CD4-positive, alpha-beta T cell (primary cell): ENCODE data around the gene EMSY. TPM values are rescaled to one million over a fixed set of nuclear protein-coding genes. Genes with fewer than 3 reads are reported as not detected.

ENCODE experiments used
- ATAC-seq: fragments of 200-7000 bp; cut with Tn5 transposase; one replicate; pipeline ENCODE4 v1.10.0; 2022; ENCODE audit warnings: mild to moderate bottlenecking; ENCODE audit not compliant: poor library complexity
- CTCF ChIA-PET: fragments of 350-600 bp; sonication (Branson Sonifier 250); formaldehyde crosslinking; loops from one replicate; lab custom pipeline; 2021; ENCODE audit warnings: antibody characterized with exemption, inconsistent platforms; lab: Charles Lee
- POLR2A ChIA-PET: fragments of 350-600 bp; sonication (Branson Sonifier 250); formaldehyde crosslinking; loops from one replicate; lab custom pipeline; 2021; ENCODE audit warnings: antibody characterized with exemption, inconsistent platforms; lab: Charles Lee
- DNase-seq, 14 experiments: peaks; one replicate each; pipeline ENCODE4 v3.0.0-alpha.2; 2013 to 2020; ENCODE audit warnings: mixed read lengths in 2 of 14
- H3K27ac ChIP-seq, 2 donors: one replicate each; pipeline versions ENCODE4 v1.5.1 to v1.7.0; 2013; ENCODE audit warnings: low read length in 2 of 2, low read depth in 1 of 2, mild to moderate bottlenecking in 1 of 2
- H3K27me3 ChIP-seq, 2 experiments: 1 replicate in 1 of 2; 2 replicates in 1 of 2; pipeline versions ENCODE4 v1.6.1 to v1.7.0; 2013; ENCODE audit warnings: low read length in 2 of 2, control low read depth in 1 of 2, mild to moderate bottlenecking in 1 of 2, moderate library complexity in 1 of 2; ENCODE audit not compliant: insufficient read depth in 2 of 2, control insufficient read depth in 1 of 2
- H3K36me3 ChIP-seq: one replicate; pipeline ENCODE4 v1.6.1; 2013; ENCODE audit warnings: low read length, control low read depth; ENCODE audit not compliant: insufficient read depth
- H3K4me1 ChIP-seq: one replicate; pipeline ENCODE4 v1.6.1; 2013; ENCODE audit warnings: low read length, control low read depth; ENCODE audit not compliant: insufficient read depth
- H3K4me3 ChIP-seq: one replicate; pipeline ENCODE4 v1.5.1; 2013; ENCODE audit warnings: mild to moderate bottlenecking, low read length, moderate library complexity
- H3K9me3 ChIP-seq, 2 experiments: 1 replicate in 1 of 2; 2 replicates in 1 of 2; pipeline versions ENCODE4 v1.6.1 to v1.7.0; 2013; ENCODE audit warnings: low read length in 2 of 2, mild to moderate bottlenecking in 2 of 2, control low read depth in 1 of 2, moderate library complexity in 1 of 2; ENCODE audit not compliant: control insufficient read depth in 1 of 2, insufficient read depth in 1 of 2
- H3K27ac Mint-ChIP-seq: one replicate; pipeline ENCODE4 v1.8.0; 2020; ENCODE audit warnings: mixed read lengths
- H3K27me3 Mint-ChIP-seq: one replicate; pipeline ENCODE4 v1.8.0; 2021; ENCODE audit warnings: mixed read lengths
- H3K36me3 Mint-ChIP-seq: one replicate; pipeline ENCODE4 v1.8.0; 2021; ENCODE audit warnings: low read depth, mixed read lengths
- H3K4me1 Mint-ChIP-seq: one replicate; pipeline ENCODE4 v1.8.0; 2021; ENCODE audit warnings: low read depth, mixed read lengths
- H3K4me3 Mint-ChIP-seq: one replicate; pipeline ENCODE4 v1.8.0; 2020; ENCODE audit warnings: mild to moderate bottlenecking, mixed read lengths
- H3K9me3 Mint-ChIP-seq: one replicate; pipeline ENCODE4 v1.8.0; 2020; ENCODE audit warnings: mixed read lengths
- intact Hi-C, 2 experiments: fragments of 100-400 bp; cut with DNase I in 1 of 2; cut with micrococcal nuclease in 1 of 2; formaldehyde crosslinking; loops; one replicate each; pipeline versions ENCODE4 v1.15.1 to v1.9.0; 2023 to 2025; cut with DNase I, micrococcal nuclease
- total RNA-seq, 174 experiments: library from RNA in 2 of 174; stranded (reverse) in 2 of 174; gene quantifications; one replicate each; pipeline ENCODE4 v1.2.3 and lab custom pipeline; 2021 to 2026
- TF ChIP-seq, protein P1 (sequence below): fragments of 200-600 bp; IDR thresholded peaks from one replicate; pipeline ENCODE4 v1.8.0; 2022; ENCODE audit warnings: antibody characterized with exemption, mild to moderate bottlenecking

EMSY gene
- total RNA-seq, 2 experiments from 2014 or later: 20.9 to 21.8 TPM

DNA sequence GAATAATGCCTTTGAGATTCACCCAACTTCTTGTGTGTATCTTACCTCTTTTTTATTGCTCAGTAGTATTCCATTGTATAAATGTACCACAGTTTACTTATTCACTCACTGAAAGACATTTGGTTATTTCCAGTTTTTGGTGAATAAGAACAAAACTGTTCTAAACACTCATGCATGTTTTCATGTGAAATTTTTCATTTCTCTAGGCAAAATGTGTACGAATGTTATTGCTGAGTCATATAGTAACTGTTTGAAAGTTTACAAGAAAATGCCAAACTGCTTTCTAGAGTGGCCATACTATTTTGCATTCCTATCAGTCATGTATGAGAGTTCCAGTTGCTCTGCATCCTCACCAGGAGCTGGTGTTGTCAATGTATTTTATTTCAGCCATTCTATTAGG, 8.8 kb upstream of the EMSY start:
- H3K9me3 ChIP-seq: no peaks in the 10 kb centered on the region
- no peaks in the 10 kb centered on the region for H3K36me3 Mint-ChIP-seq
- intact Hi-C loops: no loop called here
- CTCF ChIA-PET: no interaction called here
- no peak overlapping the region for H3K4me3 ChIP-seq
- no peak overlapping the region for H3K4me3 Mint-ChIP-seq
- H3K36me3 ChIP-seq: no peaks in the 10 kb centered on the region
- no peaks in the 10 kb centered on the region for H3K4me1 ChIP-seq
- no peak overlapping the region for H3K27ac Mint-ChIP-seq
- POLR2A ChIA-PET: no interaction called here
- H3K4me1 Mint-ChIP-seq: no peaks in the 10 kb centered on the region
- TF ChIP-seq, protein P1, sequence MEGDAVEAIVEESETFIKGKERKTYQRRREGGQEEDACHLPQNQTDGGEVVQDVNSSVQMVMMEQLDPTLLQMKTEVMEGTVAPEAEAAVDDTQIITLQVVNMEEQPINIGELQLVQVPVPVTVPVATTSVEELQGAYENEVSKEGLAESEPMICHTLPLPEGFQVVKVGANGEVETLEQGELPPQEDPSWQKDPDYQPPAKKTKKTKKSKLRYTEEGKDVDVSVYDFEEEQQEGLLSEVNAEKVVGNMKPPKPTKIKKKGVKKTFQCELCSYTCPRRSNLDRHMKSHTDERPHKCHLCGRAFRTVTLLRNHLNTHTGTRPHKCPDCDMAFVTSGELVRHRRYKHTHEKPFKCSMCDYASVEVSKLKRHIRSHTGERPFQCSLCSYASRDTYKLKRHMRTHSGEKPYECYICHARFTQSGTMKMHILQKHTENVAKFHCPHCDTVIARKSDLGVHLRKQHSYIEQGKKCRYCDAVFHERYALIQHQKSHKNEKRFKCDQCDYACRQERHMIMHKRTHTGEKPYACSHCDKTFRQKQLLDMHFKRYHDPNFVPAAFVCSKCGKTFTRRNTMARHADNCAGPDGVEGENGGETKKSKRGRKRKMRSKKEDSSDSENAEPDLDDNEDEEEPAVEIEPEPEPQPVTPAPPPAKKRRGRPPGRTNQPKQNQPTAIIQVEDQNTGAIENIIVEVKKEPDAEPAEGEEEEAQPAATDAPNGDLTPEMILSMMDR: no peak
- no peaks in the 10 kb centered on the region for H3K27me3 ChIP-seq
- ATAC-seq: no peak
- H3K27me3 Mint-ChIP-seq: no peaks in the 10 kb centered on the region
- no peak overlapping the region for H3K27ac ChIP-seq
- no peak for DNase-seq
- H3K9me3 Mint-ChIP-seq: no peaks in the 10 kb centered on the region

DNA sequence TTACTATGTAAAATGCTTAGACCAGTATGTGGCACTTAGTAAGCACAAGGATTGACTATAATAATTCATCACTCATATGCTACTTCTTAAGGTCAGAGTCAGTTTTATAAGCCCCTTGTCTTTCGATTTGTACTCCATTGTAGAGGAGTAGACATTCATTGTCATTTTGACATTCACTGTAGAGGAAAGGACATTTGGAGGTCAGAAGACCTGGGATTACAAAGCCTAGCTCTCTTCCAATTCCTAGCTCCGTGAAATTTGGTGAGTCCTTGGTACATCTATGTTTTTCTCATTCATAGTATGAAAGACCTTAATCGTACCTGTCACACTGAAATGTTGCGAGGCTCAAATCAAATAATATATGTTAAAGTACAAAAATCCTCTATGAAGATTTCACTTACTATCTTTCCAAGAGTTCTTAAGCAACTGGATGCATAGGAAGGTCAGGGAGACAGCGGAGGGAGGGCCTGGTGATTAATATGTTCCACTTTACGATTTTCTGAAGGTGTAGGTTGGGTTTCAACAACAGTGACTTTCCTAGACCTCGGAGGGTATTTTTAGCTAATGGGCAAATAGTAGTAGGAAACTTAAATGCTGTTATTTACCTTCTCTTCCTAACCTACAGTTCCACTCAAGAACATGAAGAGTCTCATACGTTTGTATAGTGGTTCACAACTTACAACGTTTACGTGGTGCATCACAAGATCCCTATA, 1.4 kb upstream of the EMSY start:
- H3K27ac ChIP-seq: peak overlapping the region in 1 of 2 donors; percentile 91
- H3K4me3 ChIP-seq: peak overlapping the region; percentile 78
- ATAC-seq: no peak
- Mint-ChIP-seq H3K9me3 (no peaks in the 10 kb centered on the region), H3K27ac (peak overlapping the region; percentile 95), H3K4me3 (peak overlapping the region; percentile 94), H3K27me3 (no peaks in the 10 kb centered on the region), H3K4me1 (peaks cover 47% of the 10 kb centered on the region), H3K36me3 (peaks cover 39% of the 10 kb centered on the region)
- TF ChIP-seq, protein P1: no peak
- H3K27me3 ChIP-seq: no peaks in the 10 kb centered on the region
- intact Hi-C loops: loop anchor here in 1 of 2 experiments (5.0 to 10.0 kb wide), 4 partner anchors 239 to 1849 kb away; partner anchors contain the start of genes POLD3 and WNT11
- CTCF ChIA-PET: interaction anchor here (0.9 kb wide), 1 partner anchor 236 kb away, joined by 3 read pairs; no protein-coding TSS in a partner anchor
- no peaks in the 10 kb centered on the region for H3K36me3 ChIP-seq
- peak in 1 of 14 experiments; percentile 13 for DNase-seq
- POLR2A ChIA-PET: interaction anchor here (0.9 to 1.8 kb wide), 2 partner anchors 236 to 1551 kb away, joined by 3 to 6 read pairs; partner anchors contain the start of gene INTS4
- no peaks in the 10 kb centered on the region for H3K9me3 ChIP-seq
- H3K4me1 ChIP-seq: peaks cover 22% of the 10 kb centered on the region

DNA sequence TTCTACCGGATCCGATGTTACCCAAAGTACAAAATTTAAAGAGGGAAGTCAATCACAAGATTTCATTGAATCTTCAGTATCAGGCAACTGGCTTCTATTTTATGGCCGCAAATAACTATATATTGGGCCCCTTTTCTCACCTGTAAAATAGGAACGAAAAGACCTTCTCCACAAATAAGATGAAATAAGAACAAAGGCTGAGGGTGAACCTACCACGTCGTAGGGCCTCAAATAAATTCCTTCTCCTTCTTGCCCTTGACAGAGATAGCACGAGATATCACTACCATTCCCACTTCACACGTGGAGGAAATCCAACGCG, 794 bp upstream of the EMSY start:
- Mint-ChIP-seq H3K27me3 (no peaks in the 10 kb centered on the region), H3K27ac (peak overlapping the region; percentile 95), H3K4me1 (peaks cover 52% of the 10 kb centered on the region), H3K4me3 (peak overlapping the region; percentile 94), H3K9me3 (no peaks in the 10 kb centered on the region), H3K36me3 (peaks cover 44% of the 10 kb centered on the region)
- ATAC-seq: no peak
- CTCF ChIA-PET: no interaction called here
- H3K4me3 ChIP-seq: peak overlapping the region; percentile 78
- peaks cover 3% of the 10 kb centered on the region for H3K36me3 ChIP-seq
- peaks cover 22% of the 10 kb centered on the region for H3K4me1 ChIP-seq
- peak overlapping the region; percentile 76 to 91 for H3K27ac ChIP-seq
- H3K9me3 ChIP-seq: no peaks in the 10 kb centered on the region
- intact Hi-C loops: loop anchor here (1.0 to 10.0 kb wide), 5 partner anchors 63 to 1849 kb away; partner anchors contain the start of genes GVQW3 (in 2 of the 2), THAP12 (in 2 of the 2), POLD3 (in 1 of the 2) and WNT11 (in 1 of the 2)
- POLR2A ChIA-PET: interaction anchor here (0.9 to 1.8 kb wide), 3 partner anchors 62 to 1550 kb away, joined by 3 to 7 read pairs (median 6); partner anchors contain the start of genes GVQW3, INTS4 and THAP12
- TF ChIP-seq, protein P1: no peak
- DNase-seq: no peak
- H3K27me3 ChIP-seq: no peaks in the 10 kb centered on the region
